Parathyroid adenoma (tissue), 2 donors: ENCODE data around the gene SLC25A47.
"Not testable (repeated sequence)": the region's sequence is repeated elsewhere in the genome, so short reads cannot be mapped to it uniquely, and the experiment has no call there.

Experiments used
- H2AFZ ChIP-seq: fragments of 300-600 bp; sonication (generic); one replicate; pipeline ENCODE4 v1.7.0; 2017; ENCODE audit warnings: antibody characterized with exemption, mild to moderate bottlenecking
- H3K27ac ChIP-seq: fragments of 300-600 bp; sonication (generic); one replicate; pipeline ENCODE4 v1.7.0; 2017
- H3K27me3 ChIP-seq: fragments of 300-600 bp; sonication (generic); one replicate; pipeline ENCODE4 v1.7.0; 2017; ENCODE audit warnings: low read length; ENCODE audit not compliant: control insufficient read depth, insufficient read depth
- H3K36me3 ChIP-seq: fragments of 300-600 bp; sonication (generic); one replicate; pipeline ENCODE4 v1.7.0; 2017; ENCODE audit warnings: low read length; ENCODE audit not compliant: control insufficient read depth, insufficient read depth
- H3K4me1 ChIP-seq: fragments of 300-600 bp; sonication (generic); one replicate; pipeline ENCODE4 v1.7.0; 2017; ENCODE audit warnings: control low read depth
- H3K4me2 ChIP-seq: fragments of 300-600 bp; sonication (generic); one replicate; pipeline ENCODE4 v1.7.0; 2017; ENCODE audit warnings: low read length
- H3K4me3 ChIP-seq: fragments of 300-600 bp; sonication (generic); one replicate; pipeline ENCODE4 v1.7.0; 2017; ENCODE audit warnings: low read depth, low read length
- H3K79me2 ChIP-seq: fragments of 300-600 bp; sonication (generic); one replicate; pipeline ENCODE4 v1.7.0; 2017; ENCODE audit warnings: control low read depth
- H3K9ac ChIP-seq: fragments of 300-600 bp; sonication (generic); one replicate; pipeline ENCODE4 v1.7.0; 2017; ENCODE audit warnings: mild to moderate bottlenecking
- H3K9me3 ChIP-seq: fragments of 300-600 bp; sonication (generic); one replicate; pipeline ENCODE4 v1.7.0; 2017; ENCODE audit warnings: low read length; ENCODE audit not compliant: control insufficient read depth
- CTCF ChIP-seq: fragments of 300-600 bp; sonication (generic); IDR thresholded peaks from one replicate; pipeline ENCODE4 v1.7.0; 2017; ENCODE audit warnings: antibody characterized with exemption, mild to moderate bottlenecking
- donor health status: primary hyperparathyroidism.

SLC25A47 gene

GRCh38 chr14:100295376-100296105 lies 27.6 kb upstream of the SLC25A47 start:
- Histone ChIP-seq H3K4me1 (no peaks in the 10 kb centered on the region), H3K27me3 (no peaks in the 10 kb centered on the region), H3K4me3 (no peak overlapping the region), H3K36me3 (no peaks in the 10 kb centered on the region), H3K9ac (no peak overlapping the region), H3K4me2 (no peak overlapping the region), H3K9me3 (no peaks in the 10 kb centered on the region), H3K27ac (no peak overlapping the region), H2AFZ (no peak overlapping the region), H3K79me2 (peaks cover 4% of the 10 kb centered on the region)
- TF ChIP-seq CTCF, result no peak

GRCh38 chr14:100296106-100296651 lies 27.0 kb upstream of the SLC25A47 start:
- Histone ChIP-seq H3K4me3 (no peak overlapping the region), H3K27ac (no peak overlapping the region), H3K4me2 (no peak overlapping the region), H3K4me1 (no peaks in the 10 kb centered on the region), H3K9me3 (no peaks in the 10 kb centered on the region), H3K9ac (no peak overlapping the region), H3K79me2 (no peaks in the 10 kb centered on the region), H2AFZ (no peak overlapping the region), H3K36me3 (no peaks in the 10 kb centered on the region), H3K27me3 (no peaks in the 10 kb centered on the region)
- no peak for TF ChIP-seq CTCF

GRCh38 chr14:100296729-100297128 lies 26.4 kb upstream of the SLC25A47 start:
- not testable (repeated sequence) for H3K4me3 ChIP-seq, H3K4me1 ChIP-seq, H3K79me2 ChIP-seq, H3K9ac ChIP-seq, H3K27me3 ChIP-seq, H3K27ac ChIP-seq, H2AFZ ChIP-seq, H3K4me2 ChIP-seq, H3K36me3 ChIP-seq, H3K9me3 ChIP-seq

GRCh38 chr14:100297320-100298300 lies 25.5 kb upstream of the SLC25A47 start:
- Histone ChIP-seq H3K9me3 (no peaks in the 10 kb centered on the region), H3K4me3 (no peak overlapping the region), H3K79me2 (no peaks in the 10 kb centered on the region), H2AFZ (no peak overlapping the region), H3K4me1 (no peaks in the 10 kb centered on the region), H3K4me2 (no peak overlapping the region), H3K27ac (no peak overlapping the region), H3K9ac (no peak overlapping the region), H3K27me3 (no peaks in the 10 kb centered on the region), H3K36me3 (no peaks in the 10 kb centered on the region)
- TF ChIP-seq CTCF, result no peak
